HG02870 (cell line): ENCODE data around the gene SERPINH1.

ENCODE experiments used
- ATAC-seq: cut with Tn5 transposase; IDR thresholded peaks from one replicate; pipeline ENCODE4 v1.9.1; 2021; ENCODE audit warnings: mild to moderate bottlenecking, moderate library complexity; ENCODE audit not compliant: unreplicated experiment

Gene SERPINH1

DNA sequence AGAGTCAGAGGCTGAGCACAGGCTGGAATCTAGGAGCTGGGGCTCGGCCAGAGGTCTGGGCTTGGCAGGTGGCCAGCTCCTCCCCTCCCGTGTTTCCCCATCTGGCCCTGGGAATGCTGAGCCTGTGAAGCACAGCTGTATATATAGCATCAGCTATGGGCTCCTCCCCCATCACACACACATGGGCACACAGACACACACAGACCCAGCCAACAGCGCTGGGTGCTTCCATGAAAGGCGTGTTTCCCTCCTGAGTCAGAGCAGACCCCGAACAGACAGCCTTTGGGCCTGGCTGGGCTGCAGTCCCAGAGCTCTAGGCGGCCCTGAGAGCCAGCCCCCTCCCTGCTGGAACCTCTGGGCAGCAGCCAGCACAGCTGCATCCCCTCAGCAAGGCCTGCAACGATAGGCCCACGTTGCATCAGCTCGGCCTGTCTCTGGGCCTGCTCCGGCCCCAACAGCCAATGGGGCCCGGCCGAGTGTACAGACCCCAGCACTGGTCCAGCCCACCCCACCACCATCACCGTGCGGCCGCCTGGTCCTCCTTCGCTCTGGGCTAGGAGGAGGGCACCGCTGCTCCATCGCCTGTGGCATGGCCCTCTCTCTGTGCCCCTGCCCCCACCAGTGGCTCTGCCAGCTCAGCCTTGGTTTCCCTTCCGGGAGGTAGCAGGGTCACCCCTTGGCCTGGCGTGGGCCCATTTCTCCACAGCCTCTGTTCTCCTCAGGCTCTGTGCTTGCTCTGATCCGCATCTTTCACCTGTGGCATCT lies 7.6 kb upstream of the SERPINH1 start:
- ATAC-seq, result no peak

DNA sequence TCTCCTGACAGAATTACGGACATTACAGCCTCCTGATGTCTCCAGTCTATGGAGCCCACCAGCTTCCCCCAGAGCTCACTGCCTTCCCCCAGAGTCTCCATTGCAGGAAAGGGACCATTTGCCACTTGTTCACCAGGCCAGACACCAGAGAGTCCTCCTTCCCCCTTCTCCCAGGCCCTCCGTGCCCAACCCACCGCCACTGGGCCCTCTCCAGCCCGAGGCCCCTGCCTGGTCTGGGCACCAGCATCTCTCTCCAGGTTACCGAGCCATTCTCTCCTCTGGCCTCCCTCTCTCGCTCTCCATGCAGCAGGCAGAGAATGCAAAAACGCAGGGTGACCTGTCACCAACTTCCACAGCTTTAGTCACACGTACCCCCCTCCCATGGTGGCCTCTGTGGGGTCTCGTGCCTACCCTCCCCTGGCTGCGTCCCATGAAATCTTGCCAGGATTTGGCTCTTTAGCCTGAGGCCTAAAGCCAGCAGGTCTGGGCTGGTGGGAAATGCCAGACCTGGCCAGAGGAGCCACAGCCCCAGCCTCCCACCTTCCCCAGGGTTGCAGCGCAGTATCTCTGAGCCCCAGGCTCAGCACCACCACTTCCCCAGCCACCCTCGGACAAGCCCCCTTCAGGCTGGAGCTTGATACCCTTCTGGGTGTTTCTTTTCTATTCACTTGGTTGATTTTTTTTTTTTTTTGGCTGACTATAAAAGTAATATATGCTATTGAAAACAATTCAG lies 6.8 kb upstream of the SERPINH1 start:
- no peak for ATAC-seq

DNA sequence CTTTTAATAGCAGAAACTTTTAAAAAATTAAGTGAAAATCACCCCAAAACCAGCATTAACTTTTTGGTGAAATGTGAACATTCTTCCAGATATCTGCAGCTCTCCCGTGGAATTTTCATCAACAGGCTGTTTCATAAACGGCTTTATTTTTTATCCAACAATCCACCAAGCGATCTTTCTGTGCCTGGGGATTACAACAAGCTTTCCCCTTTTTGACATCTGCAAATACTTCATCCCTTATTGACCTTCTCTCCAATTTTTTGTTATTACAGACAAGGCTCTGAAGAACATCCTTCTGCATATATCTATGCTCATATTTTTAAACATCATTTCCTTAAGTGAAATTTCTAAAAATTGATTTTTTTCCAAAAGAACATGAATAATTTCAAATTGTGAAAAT lies 5.8 kb upstream of the SERPINH1 start:
- ATAC-seq, result no peak

- ATAC-seq, result no peak
These were observed 4.2 kb upstream of the SERPINH1 start for GRCh38 chr11:75557666-75558494.

GRCh38 chr11:75558939-75559843 lies 2.9 kb upstream of the SERPINH1 start:
- no peak for ATAC-seq

- ATAC-seq, result no peak
These were observed 1.4 kb upstream of the SERPINH1 start for GRCh38 chr11:75560644-75561043.

GRCh38 chr11:75561426-75562047 lies 516 bp upstream of the SERPINH1 start:
- no peak for ATAC-seq

DNA sequence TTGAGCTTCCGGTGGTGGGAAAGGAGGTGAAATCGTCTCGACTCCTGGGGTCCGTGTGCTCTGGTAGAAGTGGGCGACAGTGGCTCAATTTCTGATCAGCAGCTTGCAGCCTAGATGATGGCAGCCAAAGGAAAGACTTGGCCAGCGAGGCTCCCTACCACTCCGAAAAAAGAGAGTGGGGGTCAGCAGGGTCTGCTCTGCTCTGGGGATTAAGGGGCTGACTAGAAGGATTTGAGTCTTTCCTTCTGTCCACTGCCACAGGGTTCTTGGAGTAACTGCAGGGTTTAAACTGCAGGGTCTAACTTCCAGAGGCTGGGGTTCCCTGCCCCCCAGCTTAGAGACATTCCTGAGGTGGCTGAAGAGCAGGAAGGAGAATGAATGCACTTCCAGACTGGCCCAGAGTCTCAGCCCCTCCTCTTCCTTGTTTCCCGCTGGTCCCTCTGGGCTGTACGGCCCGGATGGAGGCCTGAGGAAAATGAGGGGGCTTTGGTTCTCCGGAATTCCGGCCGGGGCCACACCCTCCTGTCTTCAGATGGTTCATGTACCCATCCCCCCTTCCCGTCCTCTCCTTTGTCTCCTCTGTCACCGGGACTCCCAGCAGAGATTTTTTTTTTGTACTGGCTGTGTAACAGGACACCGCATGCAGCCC lies 907 bp downstream of the SERPINH1 start:
- ATAC-seq, result no peak

DNA sequence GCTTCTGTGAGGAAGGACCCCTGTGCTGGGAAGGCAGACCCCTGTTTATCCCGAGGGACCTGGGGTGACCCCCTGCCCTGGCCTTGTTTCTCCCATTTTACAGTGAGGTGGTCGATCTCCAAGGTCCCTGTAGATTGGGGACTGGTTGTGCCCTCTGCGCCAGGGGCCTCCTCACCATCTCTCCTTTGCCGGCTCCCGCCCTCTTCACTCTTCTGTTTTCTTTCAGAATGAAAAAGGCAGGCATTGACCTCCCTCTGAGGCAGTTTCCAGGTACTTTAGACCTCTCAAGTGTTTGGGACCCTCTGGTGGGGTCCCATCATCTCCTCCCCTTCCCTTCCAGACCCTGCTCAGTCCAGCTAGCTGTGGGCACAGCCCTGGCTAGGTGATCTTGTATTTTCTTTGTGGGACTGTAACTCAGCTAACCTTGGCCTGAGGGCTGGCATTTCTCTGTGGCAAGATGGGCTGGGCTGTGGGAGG lies 1.5 kb downstream of the SERPINH1 start:
- ATAC-seq, result no peak

- no peak for ATAC-seq
These were observed 2.0 kb downstream of the SERPINH1 start for GRCh38 chr11:75563978-75564552.

GRCh38 chr11:75565221-75565814 lies 3.3 kb downstream of the SERPINH1 start:
- ATAC-seq, result no peak

DNA sequence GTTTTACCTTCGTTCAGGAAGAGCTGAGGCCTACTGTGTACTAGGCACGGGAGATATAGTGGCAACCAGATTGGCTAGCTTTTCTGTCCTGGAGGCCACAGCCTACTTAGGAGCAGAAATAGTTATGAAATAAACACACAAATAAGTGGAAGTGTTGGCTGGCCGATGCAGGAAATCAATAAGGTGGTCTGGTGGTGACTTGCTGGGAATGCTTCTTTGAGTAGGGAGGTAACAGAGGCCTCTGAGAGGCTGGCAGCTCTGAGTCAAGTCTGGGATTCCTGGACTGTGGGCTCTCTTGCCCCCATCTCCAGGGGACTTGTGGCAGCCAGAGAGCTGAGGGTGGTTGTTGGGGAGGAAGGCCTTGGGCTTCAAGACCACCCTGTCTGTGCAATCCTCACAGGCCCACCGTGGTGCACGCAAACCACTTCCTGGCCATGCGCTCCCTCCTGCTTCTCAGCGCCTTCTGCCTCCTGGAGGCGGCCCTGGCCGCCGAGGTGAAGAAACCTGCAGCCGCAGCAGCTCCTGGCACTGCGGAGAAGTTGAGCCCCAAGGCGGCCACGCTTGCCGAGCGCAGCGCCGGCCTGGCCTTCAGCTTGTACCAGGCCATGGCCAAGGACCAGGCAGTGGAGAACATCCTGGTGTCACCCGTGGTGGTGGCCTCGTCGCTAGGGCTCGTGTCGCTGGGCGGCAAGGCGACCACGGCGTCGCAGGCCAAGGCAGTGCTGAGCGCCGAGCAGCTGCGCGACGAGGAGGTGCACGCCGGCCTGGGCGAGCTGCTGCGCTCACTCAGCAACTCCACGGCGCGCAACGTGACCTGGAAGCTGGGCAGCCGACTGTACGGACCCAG lies 4.1 kb downstream of the SERPINH1 start:
- no peak for ATAC-seq

- ATAC-seq, result no peak
These were observed 4.8 kb downstream of the SERPINH1 start for GRCh38 chr11:75566763-75567279.

GRCh38 chr11:75567971-75568370 lies 5.9 kb downstream of the SERPINH1 start:
- ATAC-seq, result no peak

GRCh38 chr11:75568616-75569219 lies 6.7 kb downstream of the SERPINH1 start:
- ATAC-seq, result no peak

- ATAC-seq, result no peak
These were observed 8.6 kb downstream of the SERPINH1 start for GRCh38 chr11:75570559-75571139.

GRCh38 chr11:75571625-75572024 lies 9.6 kb downstream of the SERPINH1 start:
- no peak for ATAC-seq
